Esophagus squamous epithelium (tissue), 5 donors: ENCODE measurements around the gene TWIST2. TPM values are rescaled to one million over a fixed set of nuclear protein-coding genes. Genes with fewer than 3 reads are reported as not detected.

ENCODE experiments used
- DNase-seq: peaks from one replicate; lab custom pipeline; 2025; lab: John Stamatoyannopoulos, UW
- H3K27ac ChIP-seq, 4 donors: fragments of 200-600 bp; sonication (generic); one replicate each; pipeline ENCODE4 v1.5.1; 2016 to 2019; ENCODE audit warnings: mild to moderate bottlenecking in 1 of 4
- H3K27me3 ChIP-seq, 4 donors: fragments of 200-600 bp; sonication (generic); 1 replicate in 3 of 4; 2 replicates in 1 of 4; pipeline versions ENCODE4 v1.5.1 to v1.6.0; 2017 to 2021; ENCODE audit warnings: antibody characterized with exemption in 1 of 4
- H3K36me3 ChIP-seq, 3 donors: fragments of 200-600 bp; sonication (generic); one replicate each; pipeline ENCODE4 v1.5.1; 2016 to 2019
- H3K4me1 ChIP-seq, 3 donors: fragments of 200-600 bp; sonication (generic); one replicate each; pipeline ENCODE4 v1.5.1; 2017 to 2019
- H3K4me3 ChIP-seq, 4 donors: fragments of 200-600 bp; sonication (generic); 1 replicate in 3 of 4; 2 replicates in 1 of 4; pipeline ENCODE4 v1.5.1; 2016 to 2019; ENCODE audit warnings: mild to moderate bottlenecking in 2 of 4, moderate library complexity in 1 of 4
- H3K9me3 ChIP-seq, 3 donors: fragments of 200-600 bp; sonication (generic); one replicate each; pipeline ENCODE4 v1.5.1; 2016 to 2019
- POLR2A ChIP-seq, 4 donors: fragments of 450-650 bp; IDR thresholded peaks; one replicate each; pipeline ENCODE4 v1.6.1; 2017; ENCODE audit warnings: antibody characterized with exemption in 4 of 4, mild to moderate bottlenecking in 4 of 4, moderate library complexity in 3 of 4
- WGBS, 2 donors: methylation state at CpG; one replicate each; pipeline ENCODE4 v1.1.5; 2018; 5-methylcytosine and 5-hydroxymethylcytosine counted together
- intact Hi-C: fragments of 100-400 bp; cut with DNase I; formaldehyde crosslinking; loops from one replicate; pipeline ENCODE4 v1.15.0; 2022
- total RNA-seq, 4 donors: library from RNA; depleted of rRNA; stranded (reverse); fragments of >200 nt; gene quantifications; one replicate each; pipeline ENCODE4 v1.1.0, GENCODE V29; 2016
- TF ChIP-seq, protein P1 (sequence below), 6 experiments: fragments of 450-650 bp in 4 of 6; fragments of 200-600 bp in 2 of 6; sonication (generic) in 2 of 6; IDR thresholded peaks; one replicate each; pipeline ENCODE4 v1.5.1; 2016 to 2019; ENCODE audit warnings: antibody characterized with exemption in 6 of 6, mild to moderate bottlenecking in 4 of 6, moderate library complexity in 4 of 6
- donor health status: DM: yes; HTN: yes; CAD: no.

Gene TWIST2
- total RNA-seq, 4 donors from 2014 or later, result 3.1 to 33.0 (median 4.9) TPM

DNA sequence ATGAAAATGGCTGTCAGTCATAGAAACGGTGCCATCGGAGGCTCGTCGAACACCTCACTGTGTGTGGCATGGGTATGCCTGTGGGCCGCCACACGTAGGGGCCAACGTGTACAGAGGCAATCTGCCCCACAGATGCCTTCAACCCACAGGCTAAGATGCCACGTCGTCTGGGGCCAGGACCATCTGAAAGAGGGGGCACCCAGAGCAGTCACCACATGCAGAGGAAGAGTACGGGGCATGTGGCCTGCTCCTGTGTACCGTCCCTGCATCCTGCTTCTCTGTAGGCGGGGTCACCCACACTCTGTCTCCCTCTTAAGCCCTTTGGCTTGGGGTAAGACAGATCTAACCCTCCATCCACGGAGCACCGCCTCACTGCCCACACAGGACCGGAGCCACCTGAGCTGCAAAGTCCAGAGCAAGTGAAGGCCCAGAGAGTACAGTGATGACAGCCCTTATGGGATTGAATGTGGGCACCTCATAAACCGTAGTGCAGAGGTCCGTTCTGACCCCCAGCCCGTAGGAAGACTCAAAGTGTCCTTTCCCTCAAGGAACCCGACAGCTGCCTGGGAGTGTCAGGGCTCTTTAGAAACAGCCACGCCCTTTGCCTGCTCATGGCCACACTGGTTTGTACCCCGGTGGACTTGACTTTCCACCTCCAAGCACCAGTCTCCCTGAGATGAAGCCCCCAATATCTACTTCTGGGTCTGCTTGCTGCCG lies 66.2 kb downstream of the TWIST2 start:
- DNase-seq, result no peak
- Histone ChIP-seq H3K4me3 (no peak overlapping the region), H3K36me3 (no peaks in the 10 kb centered on the region), H3K4me1 (peaks cover 0 to 7% (median 0%) of the 10 kb centered on the region in 3 donors), H3K27me3 (peaks cover 0 to 9% (median 0%) of the 10 kb centered on the region in 4 donors), H3K27ac (no peak overlapping the region), H3K9me3 (no peaks in the 10 kb centered on the region)
- intact Hi-C loops, result no loop called here
- 75 to 84% methylated on average over 9 to 10 of the region's 22 CpGs for WGBS, 2 donors
- TF ChIP-seq, protein P1, sequence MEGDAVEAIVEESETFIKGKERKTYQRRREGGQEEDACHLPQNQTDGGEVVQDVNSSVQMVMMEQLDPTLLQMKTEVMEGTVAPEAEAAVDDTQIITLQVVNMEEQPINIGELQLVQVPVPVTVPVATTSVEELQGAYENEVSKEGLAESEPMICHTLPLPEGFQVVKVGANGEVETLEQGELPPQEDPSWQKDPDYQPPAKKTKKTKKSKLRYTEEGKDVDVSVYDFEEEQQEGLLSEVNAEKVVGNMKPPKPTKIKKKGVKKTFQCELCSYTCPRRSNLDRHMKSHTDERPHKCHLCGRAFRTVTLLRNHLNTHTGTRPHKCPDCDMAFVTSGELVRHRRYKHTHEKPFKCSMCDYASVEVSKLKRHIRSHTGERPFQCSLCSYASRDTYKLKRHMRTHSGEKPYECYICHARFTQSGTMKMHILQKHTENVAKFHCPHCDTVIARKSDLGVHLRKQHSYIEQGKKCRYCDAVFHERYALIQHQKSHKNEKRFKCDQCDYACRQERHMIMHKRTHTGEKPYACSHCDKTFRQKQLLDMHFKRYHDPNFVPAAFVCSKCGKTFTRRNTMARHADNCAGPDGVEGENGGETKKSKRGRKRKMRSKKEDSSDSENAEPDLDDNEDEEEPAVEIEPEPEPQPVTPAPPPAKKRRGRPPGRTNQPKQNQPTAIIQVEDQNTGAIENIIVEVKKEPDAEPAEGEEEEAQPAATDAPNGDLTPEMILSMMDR (IDR thresholded peaks at IDR 0.05), result no peak
- no peak for TF ChIP-seq POLR2A (IDR thresholded peaks at IDR 0.05)

DNA sequence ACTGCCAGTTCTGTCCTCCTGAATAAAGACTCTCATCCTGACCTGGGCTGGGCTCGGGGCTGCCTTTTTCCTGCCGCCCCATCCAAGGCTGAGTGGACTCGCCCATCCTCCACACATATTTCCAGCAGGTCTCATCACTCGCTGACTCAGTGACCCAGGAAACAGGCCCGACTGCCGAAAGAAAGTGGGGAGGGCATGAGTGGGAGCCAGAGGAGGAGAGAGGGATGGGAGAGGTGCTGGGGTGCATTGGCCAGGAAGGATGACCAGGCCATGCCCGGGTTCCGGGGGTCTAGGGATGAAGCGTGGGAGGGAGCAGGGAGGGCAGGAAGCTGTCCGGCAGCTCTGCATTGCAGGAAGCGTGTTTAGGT lies 66.7 kb downstream of the TWIST2 start:
- DNase-seq, result no peak
- Histone ChIP-seq H3K9me3 (no peaks in the 10 kb centered on the region), H3K27me3 (peaks cover 0 to 9% (median 0%) of the 10 kb centered on the region in 4 donors), H3K4me1 (peaks cover 0 to 1% (median 0%) of the 10 kb centered on the region in 3 donors), H3K27ac (no peak overlapping the region), H3K4me3 (no peak overlapping the region), H3K36me3 (no peaks in the 10 kb centered on the region)
- WGBS, 2 donors, result 58 to 96% methylated on average over 5 to 6 of the region's 11 CpGs
- intact Hi-C loops, result no loop called here
- TF ChIP-seq POLR2A (IDR thresholded peaks at IDR 0.05), result no peak
- TF ChIP-seq, protein P1 (IDR thresholded peaks at IDR 0.05), result no peak

DNA sequence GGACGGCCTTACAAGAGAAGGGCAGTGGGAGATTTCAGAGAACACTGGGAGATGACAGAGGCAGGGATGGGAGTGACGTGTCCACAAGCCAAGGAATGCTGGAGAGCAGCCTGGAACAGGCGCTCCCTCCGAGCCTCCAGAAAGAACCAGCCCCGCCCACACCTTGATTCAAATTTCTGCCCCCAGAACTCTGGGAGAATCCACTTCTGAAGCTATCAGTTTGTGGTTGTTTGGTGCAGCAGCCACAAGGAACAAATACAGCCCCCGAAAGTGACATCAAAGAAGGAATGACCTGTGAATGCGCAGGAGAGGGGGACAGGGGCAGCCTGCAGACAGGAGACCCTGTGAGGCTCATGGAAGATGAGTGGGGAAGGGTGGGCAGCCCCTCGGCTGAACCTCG lies 67.3 kb downstream of the TWIST2 start:
- no peak for TF ChIP-seq POLR2A (IDR thresholded peaks at IDR 0.05)
- TF ChIP-seq, protein P1 (IDR thresholded peaks at IDR 0.05), result no peak
- Histone ChIP-seq H3K4me1 (no peaks in the 10 kb centered on the region), H3K36me3 (no peaks in the 10 kb centered on the region), H3K4me3 (no peak overlapping the region), H3K27ac (no peak overlapping the region), H3K27me3 (peaks cover 0 to 9% (median 0%) of the 10 kb centered on the region in 4 donors), H3K9me3 (no peaks in the 10 kb centered on the region)
- intact Hi-C loops, result no loop called here
- DNase-seq, result no peak
- WGBS, 2 donors, result 60 to 72% methylated on average over 9 of the region's 9 CpGs

DNA sequence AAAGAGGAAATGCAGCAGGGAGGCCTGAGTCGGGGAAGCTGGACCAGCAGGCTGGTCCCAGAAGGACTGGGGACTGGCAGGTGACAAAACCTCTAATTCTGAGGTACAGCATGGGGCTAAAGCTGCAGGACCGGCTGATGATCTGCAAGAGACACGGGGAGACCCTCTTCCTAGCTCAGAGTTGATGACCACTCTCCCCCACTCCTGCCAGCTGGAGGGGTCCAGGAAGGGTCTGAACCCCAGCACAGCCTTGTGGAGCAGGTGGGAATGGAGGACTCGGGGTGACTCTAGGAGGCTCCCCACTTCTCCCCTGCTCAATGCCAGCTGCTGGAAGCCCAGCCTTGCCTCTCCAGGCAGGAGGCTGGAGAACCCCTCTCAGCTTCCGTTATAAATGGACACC lies 67.7 kb downstream of the TWIST2 start:
- TF ChIP-seq POLR2A (IDR thresholded peaks at IDR 0.05), result no peak
- TF ChIP-seq, protein P1 (IDR thresholded peaks at IDR 0.05), result no peak
- peaks cover 0 to 9% (median 0%) of the 10 kb centered on the region in 4 donors for H3K27me3 ChIP-seq
- WGBS, 2 donors, result 66 to 90% methylated on average over 3 to 4 of the region's 5 CpGs
- H3K4me3 ChIP-seq, result no peak overlapping the region
- no peaks in the 10 kb centered on the region for H3K36me3 ChIP-seq
- H3K27ac ChIP-seq, result no peak overlapping the region
- intact Hi-C loops, result no loop called here
- H3K4me1 ChIP-seq, result no peaks in the 10 kb centered on the region
- H3K9me3 ChIP-seq, result no peaks in the 10 kb centered on the region
- no peak for DNase-seq

DNA sequence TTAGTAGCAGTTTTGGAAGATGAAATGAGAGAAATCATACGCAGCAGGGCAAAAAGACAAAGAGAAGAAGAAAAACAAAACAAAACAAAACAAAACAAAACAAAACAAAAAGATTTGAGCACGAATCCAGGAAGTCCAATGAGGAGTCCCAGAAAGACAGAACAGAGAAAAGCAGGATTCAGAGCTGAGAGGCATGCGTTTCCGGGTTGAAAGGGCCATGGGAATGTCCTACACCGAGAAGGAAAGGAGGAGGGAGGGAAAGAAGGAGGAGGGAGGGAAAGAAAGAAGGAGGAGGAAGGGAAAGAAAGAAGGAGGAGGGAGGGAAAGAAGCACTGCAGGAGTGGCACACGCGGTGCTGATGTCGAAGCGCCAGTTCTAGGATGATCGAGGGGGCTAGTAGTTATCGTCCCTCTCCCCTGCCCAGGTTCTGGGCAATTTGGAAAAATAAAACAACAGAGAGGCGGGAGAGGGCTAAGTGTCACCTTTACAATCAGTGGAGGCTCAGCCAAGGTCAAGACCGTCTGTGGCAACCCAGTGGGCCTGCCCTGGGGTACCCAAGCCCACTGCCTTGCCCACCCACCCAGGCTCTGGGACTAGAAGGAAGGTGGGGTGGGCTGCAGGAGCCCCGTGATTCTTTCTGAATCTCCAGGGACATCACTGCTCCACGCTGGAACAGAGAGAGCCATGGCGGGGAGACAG lies 68.4 kb downstream of the TWIST2 start:
- H3K9me3 ChIP-seq, result no peaks in the 10 kb centered on the region
- no peak for DNase-seq
- H3K36me3 ChIP-seq, result no peaks in the 10 kb centered on the region
- no peaks in the 10 kb centered on the region for H3K4me1 ChIP-seq
- intact Hi-C loops, result no loop called here
- peaks cover 0 to 11% (median 0%) of the 10 kb centered on the region in 4 donors for H3K27me3 ChIP-seq
- no peak overlapping the region for H3K4me3 ChIP-seq
- 75 to 77% methylated on average over 13 to 15 of the region's 16 CpGs for WGBS, 2 donors
- TF ChIP-seq, protein P1 (IDR thresholded peaks at IDR 0.05), result no peak
- no peak for TF ChIP-seq POLR2A (IDR thresholded peaks at IDR 0.05)
- H3K27ac ChIP-seq, result no peak overlapping the region
